T-helper 1 cell (primary cell): ENCODE data around the gene MYH10.

Experiments used
- DNase-seq, 5 donors: peaks; one replicate each; pipeline ENCODE4 v3.0.0-alpha.2; 2012 to 2020

Gene MYH10

GRCh38 chr17:8490256-8491023 is 140.1 kb downstream of the MYH10 start:
- no peak for DNase-seq

DNA sequence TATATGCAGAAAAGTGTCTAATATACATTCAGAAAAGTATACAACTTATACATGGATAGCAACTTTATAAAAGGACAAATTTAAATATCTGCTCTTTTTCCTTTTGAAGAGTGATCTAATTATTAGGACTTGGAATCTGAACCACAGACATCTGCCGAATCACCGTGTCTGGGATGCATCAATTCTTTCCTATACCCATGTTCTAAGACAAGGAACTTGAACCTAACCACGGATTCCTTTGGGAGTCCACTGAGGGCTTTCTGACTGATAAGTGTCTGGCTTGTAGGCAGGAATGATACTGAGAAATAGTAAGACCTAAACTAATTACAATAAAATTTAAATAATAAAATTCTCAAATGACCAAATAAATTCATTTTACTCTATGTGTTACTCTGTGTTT is 140.7 kb downstream of the MYH10 start:
- DNase-seq, result no peak

DNA sequence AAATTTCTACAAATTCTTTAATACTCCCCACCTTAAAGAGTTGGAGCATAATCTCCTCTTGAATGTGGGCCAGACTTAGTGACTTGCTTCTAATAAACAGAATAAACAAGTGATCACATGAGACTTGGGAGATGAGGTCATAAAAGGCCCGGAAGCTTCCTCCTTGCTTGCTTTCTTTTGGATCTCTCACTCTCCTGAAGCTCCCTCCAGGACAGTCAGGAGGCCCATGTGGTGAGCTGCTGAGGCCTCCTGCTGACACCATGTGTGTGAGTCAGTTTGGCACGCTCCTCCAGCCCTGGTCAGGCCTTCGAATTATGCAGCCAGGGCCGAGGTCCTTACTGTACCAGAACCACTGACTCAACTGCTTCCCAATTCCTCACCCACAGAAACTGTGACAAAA is 141.6 kb downstream of the MYH10 start:
- no peak for DNase-seq

DNA sequence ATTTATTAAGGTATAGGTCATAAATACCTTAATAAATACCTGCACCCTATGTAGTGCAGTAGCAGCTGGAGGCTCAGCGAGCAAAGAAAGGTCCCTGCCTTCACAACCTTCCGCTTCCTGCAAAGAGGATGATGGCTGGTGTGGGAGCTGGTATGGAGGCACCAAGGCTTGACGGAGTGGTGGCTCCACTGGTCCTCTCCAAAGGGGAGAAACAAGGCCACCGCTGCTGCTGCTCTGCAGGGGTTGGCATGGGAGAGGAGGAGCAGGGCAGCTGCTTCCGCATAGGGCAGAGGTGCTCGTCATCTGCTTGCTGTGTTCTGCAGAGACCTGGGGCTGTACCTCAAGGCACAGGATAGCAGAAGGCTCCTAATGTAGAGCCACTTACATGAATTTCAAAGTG is 142.0 kb downstream of the MYH10 start:
- no peak for DNase-seq

- no peak for DNase-seq
Measured at GRCh38 chr17:8487743-8488142, 142.8 kb downstream of the MYH10 start.

- DNase-seq, result no peak
Measured at GRCh38 chr17:8487130-8487645, 143.3 kb downstream of the MYH10 start.

- no peak for DNase-seq
Measured at GRCh38 chr17:8485491-8485890, 145.0 kb downstream of the MYH10 start.

DNA sequence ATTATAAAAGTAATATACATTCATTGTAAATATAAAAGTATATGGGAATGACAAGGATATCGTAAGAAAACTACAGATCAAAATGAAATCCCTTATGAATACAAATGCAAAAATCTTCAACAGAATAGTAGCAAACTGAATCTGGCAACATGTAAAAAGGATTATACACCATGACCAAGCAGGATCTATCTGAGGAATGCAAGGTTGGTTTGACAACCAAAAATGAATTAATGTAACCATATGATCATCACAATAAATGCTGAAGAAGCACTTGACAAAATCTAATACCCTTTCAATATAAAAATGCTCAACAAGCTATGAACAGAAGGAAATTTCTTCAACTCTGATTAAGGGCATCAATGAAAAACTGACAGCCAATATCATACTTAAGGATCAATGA is 146.1 kb downstream of the MYH10 start:
- DNase-seq, result no peak

DNA sequence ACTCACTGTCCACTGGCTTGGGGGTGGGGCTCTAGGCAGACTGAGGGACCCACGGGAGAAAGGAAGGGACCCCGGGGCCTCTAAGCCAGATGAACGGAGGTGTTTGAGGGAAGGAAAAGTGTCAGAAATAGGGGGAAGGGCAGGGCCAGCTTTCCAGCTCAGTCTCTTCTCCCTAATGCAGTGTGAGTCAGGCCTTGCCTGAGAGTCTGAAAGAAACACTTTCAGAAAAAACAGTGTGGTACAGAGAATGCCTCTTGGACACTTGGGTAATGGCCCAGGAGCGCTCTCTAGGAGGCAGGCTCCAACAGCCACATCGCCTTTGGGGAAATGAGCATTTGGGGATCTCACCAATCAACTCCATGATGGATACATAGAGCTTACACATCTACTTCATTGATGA is 148.0 kb downstream of the MYH10 start:
- DNase-seq, result no peak

- DNase-seq, result no peak
Measured at GRCh38 chr17:8481703-8482102, 148.8 kb downstream of the MYH10 start.

DNA sequence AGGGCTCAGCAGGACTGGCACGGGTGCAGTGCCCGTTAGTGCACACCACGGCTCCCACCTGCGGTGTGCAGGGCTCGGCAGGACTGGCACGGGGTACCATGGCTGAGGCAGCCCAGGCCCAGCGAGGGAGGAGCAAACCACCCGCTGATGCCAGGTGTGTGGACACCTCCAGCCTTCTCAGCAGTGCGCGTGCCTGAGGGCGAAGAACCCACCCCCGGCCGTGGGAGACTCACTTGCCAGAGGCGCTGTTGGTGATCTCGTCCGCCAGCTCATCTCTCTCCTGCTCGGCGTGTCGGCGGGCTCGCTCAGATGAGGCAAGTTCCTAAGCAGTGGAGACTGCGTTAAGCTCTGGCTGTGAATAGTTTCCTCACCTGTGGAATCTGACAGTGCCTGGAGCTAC is 149.4 kb downstream of the MYH10 start:
- no peak for DNase-seq

GRCh38 chr17:8480011-8480976 is 150.2 kb downstream of the MYH10 start:
- DNase-seq, result no peak

DNA sequence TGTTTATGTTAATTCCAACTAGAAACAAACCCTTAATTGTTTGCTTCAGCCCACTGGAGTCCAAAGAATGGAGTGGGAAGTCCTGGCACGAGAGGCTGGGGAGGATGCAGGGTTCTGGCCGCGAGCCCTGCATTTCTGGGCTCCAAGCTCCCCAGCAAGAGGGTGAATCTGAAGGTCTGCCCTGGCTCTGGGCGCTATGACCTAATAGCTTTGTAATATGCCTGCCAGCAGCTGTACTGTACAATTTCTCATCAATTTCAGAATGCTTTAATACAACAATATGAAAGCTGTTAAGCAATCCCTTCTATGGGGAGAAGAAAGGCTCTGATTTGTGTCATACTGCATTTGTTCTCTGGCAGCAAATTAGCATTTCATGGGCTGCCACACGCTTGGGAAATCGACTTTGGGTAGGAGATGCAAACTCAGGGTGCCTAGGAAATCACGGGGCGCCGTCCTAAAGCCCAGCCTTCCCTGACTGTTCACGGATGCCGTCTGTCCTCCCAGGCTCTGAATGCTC is 151.0 kb downstream of the MYH10 start:
- DNase-seq, result no peak

GRCh38 chr17:8477715-8478441 is 152.6 kb downstream of the MYH10 start:
- no peak for DNase-seq

- no peak for DNase-seq
Measured at GRCh38 chr17:8477171-8477570, 153.4 kb downstream of the MYH10 start.

DNA sequence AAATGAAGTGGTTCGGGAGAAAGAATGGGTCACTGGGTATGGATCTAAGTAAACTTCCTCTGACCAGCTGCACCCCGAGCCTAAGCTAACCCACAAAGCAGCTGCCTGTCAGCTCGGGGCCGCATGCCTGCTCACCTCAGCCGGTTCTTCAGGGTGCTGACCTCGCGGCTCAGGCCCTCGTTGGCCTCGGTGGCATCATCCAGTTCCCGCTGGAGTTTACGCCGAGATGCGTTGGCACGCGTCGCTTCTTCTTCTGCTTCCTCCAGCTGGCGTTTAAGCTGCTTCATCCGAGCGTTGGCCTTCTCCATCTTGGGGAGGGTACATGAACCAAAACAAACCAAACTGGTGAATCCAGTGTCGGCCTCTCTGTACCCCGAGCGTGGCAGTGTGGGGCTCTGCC is 153.8 kb downstream of the MYH10 start:
- DNase-seq, result no peak

GRCh38 chr17:8475781-8476180 is 154.7 kb downstream of the MYH10 start:
- no peak for DNase-seq

- no peak for DNase-seq
Measured at GRCh38 chr17:8475227-8475626, 155.3 kb downstream of the MYH10 start.

- no peak for DNase-seq
Measured at GRCh38 chr17:8474826-8475225, 155.7 kb downstream of the MYH10 start.

- no peak for DNase-seq
Measured at GRCh38 chr17:8473451-8474192, 156.9 kb downstream of the MYH10 start.

DNA sequence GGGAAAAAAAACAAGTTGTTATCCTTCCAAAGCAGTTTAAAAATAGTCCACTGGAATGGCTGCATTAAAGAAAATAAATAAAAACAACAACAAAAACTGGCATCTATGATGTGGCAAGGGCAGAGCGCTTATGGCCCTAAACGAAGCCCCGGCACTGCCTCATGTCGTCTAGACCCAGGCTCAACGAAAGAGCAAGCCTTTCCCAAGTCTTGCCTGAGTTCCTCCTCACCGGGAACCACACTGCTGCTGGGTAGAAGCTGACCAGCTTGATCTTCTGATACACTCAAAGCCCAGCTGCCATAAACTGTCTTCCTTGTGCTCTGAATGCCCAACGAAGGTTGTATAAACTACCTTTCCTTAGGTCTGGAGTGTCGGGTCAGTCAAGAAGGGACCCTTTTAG is 157.9 kb downstream of the MYH10 start:
- no peak for DNase-seq

DNA sequence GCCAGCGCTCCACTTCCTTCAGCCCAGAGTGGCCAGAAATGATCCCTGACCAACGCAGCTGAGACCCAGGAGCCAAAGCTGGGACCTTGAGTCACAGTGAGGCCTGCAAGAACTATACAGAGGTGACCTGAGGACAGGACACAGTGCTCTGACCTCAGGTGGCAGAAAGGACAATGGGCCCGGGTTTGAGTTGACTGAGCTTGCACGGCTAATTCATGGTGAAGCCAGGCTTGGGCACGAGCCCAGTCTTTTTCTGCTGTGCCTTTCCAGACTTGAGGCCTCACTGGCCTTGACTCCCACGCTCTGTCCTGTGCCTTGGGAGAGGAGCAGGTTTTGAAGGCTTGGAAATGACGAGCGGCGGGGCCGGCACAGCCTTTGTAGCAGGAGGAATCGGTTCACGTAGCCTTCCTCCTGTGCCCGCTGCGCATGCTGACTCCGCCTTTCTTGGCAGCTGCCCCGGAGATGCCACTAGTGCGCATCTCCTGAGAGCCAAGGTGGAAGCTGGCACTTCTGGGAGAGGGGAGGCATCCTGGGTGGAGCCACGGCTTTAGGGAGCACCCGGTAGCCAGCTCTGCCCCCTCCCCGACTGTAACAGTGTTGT is 160.0 kb downstream of the MYH10 start:
- no peak for DNase-seq
